GM12878 (cell line): Measurements from ENCODE around the gene HCK. TPM values are rescaled to one million over a fixed set of nuclear protein-coding genes. Genes with fewer than 3 reads are reported as not detected.

ENCODE experiments used
- ATAC-seq: fragments of 200-7000 bp; cut with Tn5 transposase; 3 replicates; pipeline ENCODE4 v1.9.1; 2020; ENCODE audit warnings: mild to moderate bottlenecking, moderate library complexity
- BruUV-seq: library from RNA; stranded (reverse); fragments of 400-500 nt; replicated peaks from 2 replicates; lab custom pipeline; 2021; lab: Mats Ljungman, UMichigan
- CTCF ChIA-PET: fragments of 300-600 bp; sonication (Branson Sonifier 250); formaldehyde crosslinking; extraction: SDS; loops from one replicate; lab custom pipeline; 2021; ENCODE audit warnings: inconsistent platforms; lab: Yijun Ruan, JAX
- POLR2A ChIA-PET: fragments of 350-600 bp; formaldehyde crosslinking; extraction: SDS; loops from one replicate; lab custom pipeline; 2021; ENCODE audit warnings: inconsistent platforms; lab: Charles Lee
- RAD21 ChIA-PET: fragments of 300-600 bp; sonication (Branson Sonifier 250); formaldehyde crosslinking; loops from one replicate; lab custom pipeline; 2023; ENCODE audit warnings: antibody characterized with exemption; ENCODE audit not compliant: unreplicated experiment; lab: Charles Lee
- SMC1A ChIA-PET: fragments of 300-600 bp; sonication (Branson Sonifier 250); formaldehyde crosslinking; loops from one replicate; lab custom pipeline; 2023; ENCODE audit not compliant: unreplicated experiment, uncharacterized antibody; lab: Charles Lee
- DNase-seq: peaks from one replicate; pipeline ENCODE4 v3.0.0-alpha.2; 2011; ENCODE audit warnings: low read depth, low spot score
- FAIRE-seq: peaks from 3 replicates; lab custom pipeline; 2011; peaks lifted over from hg19 to GRCh38; lab: Jason Lieb, UNC
- H2AFZ ChIP-seq: 2 replicates; pipeline ENCODE4 v1.6.0; 2011; ENCODE audit warnings: low read depth, low read length, control low read depth; ENCODE audit not compliant: control insufficient read depth
- H3K27ac ChIP-seq: 2 replicates; pipeline ENCODE4 v1.5.1; 2011; ENCODE audit warnings: control low read depth; ENCODE audit not compliant: control insufficient read depth, insufficient read depth
- H3K27me3 ChIP-seq, 2 experiments: replicated peaks in 1 of 2; 2 replicates each; pipeline versions ENCODE4 v1.6.0 to v1.6.1; 2011; ENCODE audit warnings: low read length in 1 of 2; ENCODE audit not compliant: control insufficient read depth in 2 of 2, insufficient read depth in 2 of 2
- H3K36me3 ChIP-seq, 2 experiments: 2 replicates each; pipeline ENCODE4 v1.5.1; 2011; ENCODE audit warnings: low read length in 1 of 2; ENCODE audit not compliant: control insufficient read depth in 2 of 2, insufficient read depth in 2 of 2
- H3K4me1 ChIP-seq: 2 replicates; pipeline ENCODE4 v1.6.1; 2011; ENCODE audit warnings: mild to moderate bottlenecking, low read length, moderate library complexity, mixed read lengths; ENCODE audit not compliant: control insufficient read depth, insufficient read depth
- H3K4me2 ChIP-seq: 2 replicates; pipeline ENCODE4 v1.6.0; 2011; ENCODE audit warnings: control low read depth; ENCODE audit not compliant: control insufficient read depth, insufficient read depth
- H3K4me3 ChIP-seq: fragments of 200-600 bp; sonication (generic); 2 replicates; pipeline ENCODE4 v1.5.1; 2016
- H3K79me2 ChIP-seq: 2 replicates; pipeline ENCODE4 v1.6.0; 2011; ENCODE audit warnings: low read length; ENCODE audit not compliant: control insufficient read depth, insufficient read depth
- H3K9ac ChIP-seq: 2 replicates; pipeline ENCODE4 v1.8.0; 2011; ENCODE audit warnings: low read length, control low read depth, mixed read lengths; ENCODE audit not compliant: control insufficient read depth, insufficient read depth
- H3K9me3 ChIP-seq: replicated peaks from 3 replicates; pipeline ENCODE4 v1.5.1; 2011; ENCODE audit warnings: mild to moderate bottlenecking, low read length; ENCODE audit not compliant: control insufficient read depth, insufficient read depth
- H4K20me1 ChIP-seq: 2 replicates; pipeline ENCODE4 v1.6.0; 2011; ENCODE audit not compliant: control insufficient read depth, insufficient read depth
- CHD4 ChIP-seq: fragments of 200-600 bp; sonication (generic); IDR thresholded peaks from 2 replicates; pipeline ENCODE4 v1.6.1; 2016; ENCODE audit warnings: mild to moderate bottlenecking
- CREB1 ChIP-seq: IDR thresholded peaks from 2 replicates; pipeline ENCODE4 v1.6.1; 2012; ENCODE audit warnings: low read depth, mild to moderate bottlenecking, inconsistent platforms
- CREM ChIP-seq: IDR thresholded peaks from 2 replicates; pipeline ENCODE4 v1.6.1; 2014; ENCODE audit warnings: antibody characterized with exemption, low read depth
- E2F8 ChIP-seq: fragments of 450-650 bp; IDR thresholded peaks from 2 replicates; pipeline ENCODE4 v1.6.1; 2018; ENCODE audit warnings: mild to moderate bottlenecking, low read depth, moderate library complexity; ENCODE audit not compliant: partially characterized antibody
- GATAD2B ChIP-seq: fragments of 450-650 bp; conservative IDR thresholded peaks from 2 replicates; pipeline ENCODE4 v1.6.1; 2017; ENCODE audit warnings: low read depth, mild to moderate bottlenecking, moderate library complexity
- HCFC1 ChIP-seq: fragments of 150-350 bp; IDR thresholded peaks from 2 replicates; pipeline ENCODE4 v1.6.1; 2014; ENCODE audit warnings: low read length
- HDAC6 ChIP-seq: fragments of 200-600 bp; sonication (generic); IDR thresholded peaks from one replicate; pipeline ENCODE4 v1.8.0; 2017; ENCODE audit warnings: antibody characterized with exemption; ENCODE audit not compliant: unreplicated experiment
- MEF2A ChIP-seq: IDR thresholded peaks from 2 replicates; pipeline ENCODE4 v1.6.1; 2011; ENCODE audit warnings: low read depth, mild to moderate bottlenecking, low read length, moderate library complexity; ENCODE audit not compliant: insufficient read depth
- MTA2 ChIP-seq: fragments of 450-650 bp; IDR thresholded peaks from 2 replicates; pipeline ENCODE4 v1.6.1; 2016; ENCODE audit warnings: low read depth, mild to moderate bottlenecking, moderate library complexity
- POLR2A ChIP-seq: IDR thresholded peaks from 2 replicates; pipeline ENCODE4 v1.6.1; 2011; ENCODE audit warnings: low read depth, mild to moderate bottlenecking, low read length
- REST ChIP-seq: IDR thresholded peaks from 2 replicates; pipeline ENCODE4 v1.6.1; 2012; ENCODE audit warnings: mild to moderate bottlenecking, low read depth, low read length
- STAT1 ChIP-seq: fragments of 450-650 bp; conservative IDR thresholded peaks from 2 replicates; pipeline ENCODE4 v1.6.1; 2014; ENCODE audit warnings: antibody characterized with exemption, mild to moderate bottlenecking
- WRNIP1 ChIP-seq: IDR thresholded peaks from 2 replicates; pipeline ENCODE4 v1.6.1; 2011; ENCODE audit warnings: low read depth, low read length, improper control_type of control experiment, borderline replicate concordance
- ZBTB33 ChIP-seq: fragments of 450-650 bp; IDR thresholded peaks from 2 replicates; pipeline ENCODE4 v1.6.1; 2017; ENCODE audit warnings: mild to moderate bottlenecking
- ZNF24 ChIP-seq: fragments of 450-650 bp; IDR thresholded peaks from 2 replicates; pipeline ENCODE4 v1.6.1; 2017; ENCODE audit warnings: antibody characterized with exemption, mild to moderate bottlenecking
- ZNF384 ChIP-seq: IDR thresholded peaks from 2 replicates; pipeline ENCODE4 v1.6.1; 2012; ENCODE audit warnings: low read depth, mild to moderate bottlenecking, low read length, improper control_type of control experiment, borderline replicate concordance
- ZZZ3 ChIP-seq: IDR thresholded peaks from 2 replicates; pipeline ENCODE4 v1.6.1; 2011; ENCODE audit warnings: low read depth; ENCODE audit not compliant: control insufficient read depth, insufficient read length
- WGBS: methylation state at CpG from one replicate; pipeline ENCODE4 v1.1.6; 2016; ENCODE audit warnings: low lambda C conversion rate; ENCODE audit not compliant: insufficient replicate concordance, insufficient coverage; ENCODE audit errors: missing lambda C conversion rate; 5-methylcytosine and 5-hydroxymethylcytosine counted together
- in situ Hi-C: fragments of 300-500 bp; cut with MboI; formaldehyde crosslinking; loops from 9 replicates; pipeline ENCODE4 v1.14.3; 2018; ENCODE audit warnings: mixed read lengths
- intact Hi-C: fragments of 100-400 bp; cut with micrococcal nuclease; formaldehyde crosslinking; loops from one replicate; pipeline ENCODE4 v1.14.2; 2022; ENCODE audit not compliant: unreplicated experiment
- polyA plus RNA-seq, 11 experiments: library from polyadenylated mRNA; depleted of rRNA in 4 of 11; unstranded in 6 of 11; stranded (reverse) in 5 of 11; fragments of >200 nt; fragmentation: Nextera tagmentation in 4 of 11; fragmentation: Illumina TruSeq in 1 of 11; extraction: Ambion mirVana in 4 of 11; extraction: Trizol in 1 of 11; gene quantifications; 1 replicate in 1 of 11; 2 replicates in 10 of 11; pipeline versions ENCODE4 v1.2.1 to v1.2.3, GENCODE V29; 2011 to 2016; ENCODE audit warnings: inconsistent platforms in 2 of 11, missing spikeins in 2 of 11, low read depth in 1 of 11
- total RNA-seq, 4 experiments: library from RNA; depleted of rRNA in 3 of 4; stranded (reverse); fragments of >200 nt in 3 of 4; fragmentation: Illumina TruSeq in 1 of 4; extraction: Trizol in 1 of 4; gene quantifications; 2 replicates each; pipeline versions ENCODE4 v1.2.1 to v1.2.3, GENCODE V29; 2013 to 2021

Gene HCK
- total and polyA plus RNA-seq, 10 of the 15 experiments (the other 5 are each of a cell fraction or from before 2014, with no cell fraction given) = 1.3 to 30.3 (median 18.5) TPM

- RAD21 ChIA-PET = interaction anchor here (0.9 to 17.3 kb wide), 6 partner anchors 10 to 37 kb away, joined by 3 to 215 read pairs (median 17); no protein-coding TSS in a partner anchor
- no TSS peak for BruUV-seq
- no peak for ATAC-seq
- no peak for FAIRE-seq
- WGBS = 48% methylated on average over 3 of the region's 3 CpGs
- no peak for DNase-seq
- Histone ChIP-seq H4K20me1 (no peaks in the 10 kb centered on the region; the same call in 1 of the 2 replicates), H3K4me3 (peak overlapping the region; percentile 88; the same call in 1 of the 2 replicates), H3K9ac (no peak overlapping the region), H3K36me3 (no peaks in the 10 kb centered on the region), H3K4me1 (peaks cover 18% of the 10 kb centered on the region), H3K4me2 (peak overlapping the region; percentile 73), H2AFZ (no peak overlapping the region), H3K9me3 (no peaks in the 10 kb centered on the region; the same call in 2 of the 3 replicates), H3K27ac (peak overlapping the region; percentile 62), H3K79me2 (peaks cover 8% of the 10 kb centered on the region), H3K27me3 (peaks cover 3 to 7% of the 10 kb centered on the region in 2 experiments)
- intact Hi-C loops = loop anchor here (5.0 kb wide), 1 partner anchor 39 kb away; no protein-coding TSS in a partner anchor
- POLR2A ChIA-PET = interaction anchor here (0.6 to 5.0 kb wide), 8 partner anchors 11 to 1559 kb away, joined by 4 to 86 read pairs (median 8); no protein-coding TSS in a partner anchor
- SMC1A ChIA-PET = interaction anchor here (0.9 to 2.0 kb wide), 6 partner anchors 10 to 37 kb away, joined by 3 to 16 read pairs (median 8); no protein-coding TSS in a partner anchor
- in situ Hi-C loops = no loop called here
- CTCF ChIA-PET = interaction anchor here (1.3 to 10.5 kb wide), 5 partner anchors 9 to 38 kb away, joined by 5 to 106 read pairs (median 10); no protein-coding TSS in a partner anchor
- no peak for TF ChIP-seq WRNIP1
- TF ChIP-seq CREB1 = no peak
- TF ChIP-seq ZNF384 = no peak
- TF ChIP-seq CREM = no peak
- TF ChIP-seq POLR2A = no peak
- TF ChIP-seq STAT1 = no peak
- no peak for TF ChIP-seq ZBTB33
- TF ChIP-seq HDAC6 = no peak
- TF ChIP-seq E2F8 = no peak
- TF ChIP-seq GATAD2B = no peak
- no peak for TF ChIP-seq MEF2A
- TF ChIP-seq ZNF24 = no peak
- no peak for TF ChIP-seq MTA2
- TF ChIP-seq ZZZ3 = no peak
- TF ChIP-seq HCFC1 = no peak
- no peak for TF ChIP-seq REST
- TF ChIP-seq CHD4 = no peak
Measured at GRCh38 chr20:32053648-32054047, 1.6 kb downstream of the HCK start.
